Right atrium auricular region (tissue), 2 donors: ENCODE results near the gene TMTC1. TPM values are rescaled to one million over a fixed set of nuclear protein-coding genes. Genes with fewer than 3 reads are reported as not detected.

ENCODE experiments used
- DNase-seq: peaks from one replicate; pipeline ENCODE4 v3.0.0-alpha.2; 2019; ENCODE audit warnings: low spot score
- H3K27ac ChIP-seq, 2 donors: fragments of 200-600 bp; sonication (generic); 1 replicate in 1 of 2; 2 replicates in 1 of 2; pipeline ENCODE4 v1.5.1; 2016 to 2019
- H3K27me3 ChIP-seq, 2 donors: fragments of 200-600 bp; sonication (generic); one replicate each; pipeline versions ENCODE4 v1.5.1 to v1.6.0; 2017 to 2019
- H3K36me3 ChIP-seq: fragments of 200-600 bp; sonication (generic); one replicate; pipeline ENCODE4 v1.5.1; 2016
- H3K4me1 ChIP-seq, 2 donors: fragments of 200-600 bp; sonication (generic); one replicate each; pipeline versions ENCODE4 v1.5.1 to v1.6.0; 2017 to 2019
- H3K4me3 ChIP-seq, 2 donors: fragments of 200-600 bp; sonication (generic); 1 replicate in 1 of 2; 2 replicates in 1 of 2; pipeline ENCODE4 v1.5.1; 2017 to 2019; ENCODE audit warnings: mild to moderate bottlenecking in 1 of 2, moderate library complexity in 1 of 2
- H3K9me3 ChIP-seq, 2 donors: fragments of 200-600 bp; sonication (generic); one replicate each; pipeline ENCODE4 v1.5.1; 2019
- CTCF ChIP-seq, 2 donors: fragments of 200-600 bp; sonication (generic); IDR thresholded peaks; one replicate each; pipeline ENCODE4 v1.5.1; 2019; ENCODE audit warnings: antibody characterized with exemption in 2 of 2
- total RNA-seq, 2 donors: library from RNA; depleted of rRNA; stranded (reverse); fragments of >200 nt; gene quantifications; one replicate each; pipeline ENCODE4 v1.1.0, GENCODE V29; 2016

TMTC1 gene
- total RNA-seq, 2 donors from 2014 or later = 60.1 to 60.3 TPM

- DNase-seq = no peak
- Histone ChIP-seq H3K4me3 (no peak overlapping the region), H3K27ac (no peak overlapping the region), H3K4me1 (peaks cover 0 to 3% of the 10 kb centered on the region in 2 donors), H3K36me3 (no peaks in the 10 kb centered on the region), H3K27me3 (no peaks in the 10 kb centered on the region), H3K9me3 (no peaks in the 10 kb centered on the region)
- no peak for TF ChIP-seq CTCF (IDR thresholded peaks at IDR 0.05)
Observed at GRCh38 chr12:29690728-29691127, 93.0 kb downstream of the TMTC1 start.

GRCh38 chr12:29688914-29689313 is 94.8 kb downstream of the TMTC1 start:
- Histone ChIP-seq H3K4me1 (peaks cover 0 to 3% of the 10 kb centered on the region in 2 donors), H3K27ac (peak overlapping the region in 1 of 2 donors; percentile 3), H3K27me3 (no peaks in the 10 kb centered on the region), H3K36me3 (no peaks in the 10 kb centered on the region), H3K4me3 (no peak overlapping the region), H3K9me3 (no peaks in the 10 kb centered on the region)
- no peak for DNase-seq
- TF ChIP-seq CTCF (IDR thresholded peaks at IDR 0.05) = no peak

DNA sequence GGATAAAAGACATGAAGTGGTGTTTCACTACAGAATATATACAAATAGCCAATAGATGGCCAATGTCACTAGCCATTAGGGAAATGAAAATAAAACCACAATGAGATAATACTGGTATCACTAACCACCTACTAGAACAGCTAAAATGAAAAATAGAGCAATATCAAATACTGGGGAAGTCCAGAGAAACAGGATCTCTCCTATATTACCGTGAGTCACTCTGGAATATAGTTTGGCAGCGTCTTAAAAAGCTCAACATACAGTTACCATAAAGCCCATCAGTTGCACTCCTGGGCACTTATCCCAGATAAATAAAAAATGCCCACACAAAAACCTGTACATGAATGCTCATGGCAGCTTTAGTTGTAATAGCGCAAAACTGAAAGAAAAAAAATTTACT is 101.7 kb downstream of the TMTC1 start:
- Histone ChIP-seq H3K36me3 (no peaks in the 10 kb centered on the region), H3K27ac (no peak overlapping the region), H3K27me3 (no peaks in the 10 kb centered on the region), H3K9me3 (no peaks in the 10 kb centered on the region), H3K4me3 (no peak overlapping the region), H3K4me1 (no peaks in the 10 kb centered on the region)
- TF ChIP-seq CTCF (IDR thresholded peaks at IDR 0.05) = no peak
- DNase-seq = no peak

- no peak for DNase-seq
- no peaks in the 10 kb centered on the region for H3K36me3 ChIP-seq
- TF ChIP-seq CTCF (IDR thresholded peaks at IDR 0.05) = no peak
- no peak overlapping the region for H3K27ac ChIP-seq
- H3K4me1 ChIP-seq = no peaks in the 10 kb centered on the region
- H3K9me3 ChIP-seq = no peaks in the 10 kb centered on the region
- H3K4me3 ChIP-seq = no peak overlapping the region
- no peaks in the 10 kb centered on the region for H3K27me3 ChIP-seq
Observed at GRCh38 chr12:29681370-29681769, 102.4 kb downstream of the TMTC1 start.

DNA sequence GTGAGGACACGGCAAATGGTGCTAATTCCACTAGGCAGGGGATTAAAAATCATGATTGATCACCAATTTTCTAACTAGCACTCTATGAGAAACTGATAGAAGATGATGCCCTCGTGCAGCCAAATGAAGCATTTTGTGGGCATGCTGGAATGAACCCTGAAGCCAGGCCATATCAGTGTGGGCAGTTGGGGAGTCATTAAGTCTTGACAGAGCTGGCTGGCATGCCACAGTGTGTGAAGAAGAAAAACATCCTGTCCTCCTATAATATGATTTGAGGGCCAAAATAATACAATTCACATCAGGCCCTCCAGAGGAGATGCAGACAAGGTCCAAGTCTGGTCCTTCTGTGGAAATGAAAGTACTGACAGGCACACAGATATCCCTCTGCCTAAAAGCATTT is 107.1 kb downstream of the TMTC1 start:
- TF ChIP-seq CTCF (IDR thresholded peaks at IDR 0.05) = no peak
- no peaks in the 10 kb centered on the region for H3K27me3 ChIP-seq
- no peak overlapping the region for H3K4me3 ChIP-seq
- DNase-seq = no peak
- no peaks in the 10 kb centered on the region for H3K36me3 ChIP-seq
- H3K9me3 ChIP-seq = no peaks in the 10 kb centered on the region
- H3K27ac ChIP-seq = no peak overlapping the region
- H3K4me1 ChIP-seq = peaks cover 0 to 9% of the 10 kb centered on the region in 2 donors

DNA sequence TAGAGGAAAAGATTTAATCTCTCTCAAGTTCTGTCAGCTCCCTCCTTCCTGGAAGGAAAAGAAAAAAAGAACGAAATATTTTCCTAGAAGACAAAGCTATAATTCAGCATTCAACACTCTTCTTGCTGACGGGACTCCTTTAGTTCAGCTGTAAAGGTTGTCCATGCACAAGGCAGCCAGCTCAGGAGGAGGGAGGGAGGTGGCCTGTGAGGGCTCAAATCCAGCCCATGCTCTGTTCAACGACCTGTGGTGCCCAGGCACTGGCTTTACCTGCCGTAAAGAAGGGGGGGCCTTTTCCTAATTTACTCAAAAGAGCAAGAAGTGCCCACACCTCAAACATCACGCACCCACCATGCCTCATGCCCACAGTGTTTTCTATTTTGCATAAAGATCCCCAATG is 109.3 kb downstream of the TMTC1 start:
- H3K27ac ChIP-seq = no peak overlapping the region
- no peak for DNase-seq
- no peak overlapping the region for H3K4me3 ChIP-seq
- TF ChIP-seq CTCF (IDR thresholded peaks at IDR 0.05) = no peak
- no peaks in the 10 kb centered on the region for H3K9me3 ChIP-seq
- H3K27me3 ChIP-seq = no peaks in the 10 kb centered on the region
- H3K36me3 ChIP-seq = no peaks in the 10 kb centered on the region
- peaks cover 0 to 9% of the 10 kb centered on the region in 2 donors for H3K4me1 ChIP-seq
